HuH-7 (cell line): ENCODE measurements around the gene BHLHA15.

Experiments used
- DNase-seq: peaks from one replicate; pipeline ENCODE4 v3.0.0; 2011; ENCODE audit warnings: low spot score

BHLHA15 gene

GRCh38 chr7:98187138-98187502 is 24.1 kb upstream of the BHLHA15 start:
- DNase-seq: no peak

DNA sequence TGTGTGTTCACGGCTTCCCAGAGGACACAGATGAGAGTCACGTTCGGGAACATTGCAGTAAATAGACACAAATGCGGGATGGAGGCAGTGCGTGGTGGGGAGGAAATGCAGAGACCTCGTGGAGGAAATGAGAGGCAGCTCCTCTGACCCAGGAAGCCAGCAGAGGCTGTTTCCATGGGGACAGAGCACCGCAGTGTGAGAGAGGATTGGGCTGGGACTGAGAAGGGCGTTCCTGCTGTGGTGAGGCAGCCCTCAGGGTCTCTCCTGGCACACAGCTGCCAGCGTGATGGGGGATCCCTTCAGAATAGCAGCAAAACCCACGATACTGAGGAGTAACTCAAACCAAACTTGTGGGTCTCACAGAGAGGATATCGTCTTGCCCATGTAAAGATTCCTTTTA is 21.7 kb upstream of the BHLHA15 start:
- DNase-seq: no peak

DNA sequence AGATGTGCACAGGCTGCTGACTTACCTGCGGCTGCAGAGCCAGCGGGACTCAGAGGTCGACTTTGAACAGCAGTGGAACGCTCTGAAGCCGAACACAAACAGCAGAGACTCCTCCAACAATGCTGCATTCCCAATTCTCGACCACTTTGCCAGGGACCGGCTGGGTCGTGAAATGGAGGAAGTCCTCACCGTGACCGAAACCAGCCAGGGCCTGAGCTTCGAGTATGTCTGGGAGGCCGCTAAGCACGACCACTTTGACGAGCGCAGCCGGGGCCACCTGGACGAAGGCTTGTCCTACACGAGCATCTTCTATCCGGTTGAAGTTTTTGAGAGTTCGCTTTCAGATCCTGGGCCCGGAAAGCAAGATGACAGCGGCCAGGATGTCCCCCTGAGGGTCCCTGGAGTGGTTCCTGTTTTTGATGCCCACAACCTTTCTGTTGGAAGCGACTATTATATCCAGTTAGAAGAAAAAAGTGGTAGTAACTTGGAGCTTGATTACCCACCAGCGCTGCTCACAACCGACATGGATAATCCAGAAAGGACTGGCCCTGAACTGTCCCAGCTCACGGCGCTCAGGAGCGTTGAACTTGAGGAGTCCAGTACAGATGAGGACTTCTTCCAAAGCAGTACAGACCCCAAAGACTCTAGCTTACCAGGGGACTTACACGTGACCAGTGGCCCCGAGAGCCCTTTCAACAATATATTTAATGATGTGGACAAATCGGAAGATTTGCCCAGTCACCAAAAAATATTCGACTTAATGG is 19.4 kb upstream of the BHLHA15 start:
- no peak for DNase-seq

DNA sequence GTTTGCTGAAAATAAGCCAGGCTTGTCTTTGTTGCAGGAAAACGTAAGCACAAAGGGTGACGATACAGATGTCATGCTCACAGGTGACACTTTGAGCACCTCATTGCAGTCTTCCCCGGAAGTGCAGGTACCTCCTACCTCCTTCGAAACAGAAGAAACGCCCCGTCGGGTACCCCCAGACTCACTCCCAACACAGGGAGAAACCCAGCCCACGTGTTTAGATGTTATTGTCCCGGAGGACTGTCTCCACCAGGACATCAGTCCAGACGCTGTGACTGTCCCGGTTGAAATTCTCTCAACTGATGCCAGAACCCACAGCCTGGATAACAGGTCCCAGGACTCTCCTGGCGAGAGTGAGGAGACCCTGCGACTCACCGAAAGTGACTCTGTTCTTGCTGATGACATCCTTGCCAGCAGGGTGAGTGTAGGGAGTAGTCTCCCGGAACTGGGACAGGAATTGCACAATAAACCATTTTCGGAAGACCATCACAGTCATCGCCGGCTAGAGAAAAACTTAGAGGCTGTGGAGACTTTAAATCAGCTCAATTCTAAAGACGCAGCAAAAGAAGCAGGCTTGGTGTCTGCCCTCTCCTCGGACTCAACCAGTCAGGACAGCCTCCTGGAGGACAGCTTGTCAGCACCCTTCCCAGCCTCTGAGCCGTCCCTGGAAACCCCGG is 18.3 kb upstream of the BHLHA15 start:
- DNase-seq: no peak

DNA sequence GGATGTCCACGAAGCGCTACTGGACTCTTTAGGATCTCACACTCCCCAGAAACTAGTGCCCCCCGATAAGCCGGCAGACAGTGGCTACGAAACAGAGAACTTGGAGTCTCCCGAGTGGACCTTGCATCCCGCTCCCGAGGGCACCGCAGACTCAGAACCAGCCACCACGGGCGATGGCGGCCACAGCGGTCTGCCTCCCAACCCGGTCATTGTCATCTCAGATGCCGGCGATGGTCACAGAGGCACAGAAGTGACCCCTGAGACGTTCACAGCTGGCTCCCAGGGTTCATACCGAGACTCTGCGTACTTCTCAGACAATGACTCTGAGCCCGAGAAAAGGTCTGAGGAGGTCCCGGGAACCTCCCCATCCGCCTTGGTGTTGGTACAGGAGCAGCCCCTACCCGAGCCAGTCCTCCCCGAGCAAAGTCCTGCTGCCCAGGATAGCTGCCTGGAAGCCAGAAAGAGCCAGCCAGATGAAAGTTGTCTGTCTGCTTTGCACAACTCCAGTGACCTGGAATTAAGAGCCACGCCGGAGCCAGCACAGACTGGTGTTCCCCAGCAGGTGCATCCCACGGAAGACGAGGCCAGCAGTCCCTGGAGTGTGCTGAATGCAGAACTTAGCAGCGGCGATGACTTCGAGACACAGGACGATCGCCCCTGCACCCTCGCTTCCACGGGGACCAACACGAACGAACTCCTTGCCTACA is 17.6 kb upstream of the BHLHA15 start:
- DNase-seq: no peak

DNA sequence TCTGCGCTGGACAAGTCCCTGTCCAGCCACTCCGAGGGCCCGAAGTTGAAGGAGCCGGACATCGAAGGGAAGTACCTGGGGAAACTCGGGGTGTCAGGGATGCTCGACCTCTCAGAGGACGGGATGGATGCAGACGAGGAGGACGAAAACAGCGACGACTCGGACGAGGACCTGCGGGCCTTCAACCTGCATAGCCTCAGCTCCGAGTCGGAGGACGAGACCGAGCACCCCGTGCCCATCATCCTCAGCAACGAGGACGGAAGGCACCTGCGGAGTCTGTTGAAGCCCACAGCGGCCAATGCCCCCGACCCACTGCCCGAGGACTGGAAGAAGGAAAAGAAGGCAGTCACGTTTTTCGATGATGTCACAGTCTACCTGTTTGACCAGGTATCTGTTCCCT is 17.1 kb upstream of the BHLHA15 start:
- no peak for DNase-seq

GRCh38 chr7:98194672-98195457 is 16.4 kb upstream of the BHLHA15 start:
- no peak for DNase-seq

GRCh38 chr7:98196706-98197605 is 14.3 kb upstream of the BHLHA15 start:
- DNase-seq: no peak

DNA sequence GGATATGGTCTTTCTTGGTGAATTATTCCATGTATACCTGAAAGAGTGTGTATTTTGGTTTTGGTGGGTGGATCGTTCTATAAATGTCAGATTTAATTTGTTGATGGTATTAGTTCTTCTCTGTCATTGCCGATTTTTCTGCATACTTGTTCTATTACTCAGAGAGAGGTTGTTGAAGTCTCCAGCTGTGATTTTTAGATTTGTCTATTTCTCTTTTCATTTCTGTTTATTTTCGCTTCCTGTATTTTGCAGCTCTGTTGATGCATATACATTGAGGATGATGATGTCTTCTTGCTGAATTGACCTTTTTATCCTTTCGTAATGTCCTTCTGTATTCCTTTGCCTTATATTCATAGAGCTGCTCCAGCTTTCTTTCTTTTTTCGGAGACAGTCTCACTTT is 12.1 kb upstream of the BHLHA15 start:
- DNase-seq: no peak

- DNase-seq: no peak
These were observed 10.9 kb upstream of the BHLHA15 start for GRCh38 chr7:98200364-98200763.

DNA sequence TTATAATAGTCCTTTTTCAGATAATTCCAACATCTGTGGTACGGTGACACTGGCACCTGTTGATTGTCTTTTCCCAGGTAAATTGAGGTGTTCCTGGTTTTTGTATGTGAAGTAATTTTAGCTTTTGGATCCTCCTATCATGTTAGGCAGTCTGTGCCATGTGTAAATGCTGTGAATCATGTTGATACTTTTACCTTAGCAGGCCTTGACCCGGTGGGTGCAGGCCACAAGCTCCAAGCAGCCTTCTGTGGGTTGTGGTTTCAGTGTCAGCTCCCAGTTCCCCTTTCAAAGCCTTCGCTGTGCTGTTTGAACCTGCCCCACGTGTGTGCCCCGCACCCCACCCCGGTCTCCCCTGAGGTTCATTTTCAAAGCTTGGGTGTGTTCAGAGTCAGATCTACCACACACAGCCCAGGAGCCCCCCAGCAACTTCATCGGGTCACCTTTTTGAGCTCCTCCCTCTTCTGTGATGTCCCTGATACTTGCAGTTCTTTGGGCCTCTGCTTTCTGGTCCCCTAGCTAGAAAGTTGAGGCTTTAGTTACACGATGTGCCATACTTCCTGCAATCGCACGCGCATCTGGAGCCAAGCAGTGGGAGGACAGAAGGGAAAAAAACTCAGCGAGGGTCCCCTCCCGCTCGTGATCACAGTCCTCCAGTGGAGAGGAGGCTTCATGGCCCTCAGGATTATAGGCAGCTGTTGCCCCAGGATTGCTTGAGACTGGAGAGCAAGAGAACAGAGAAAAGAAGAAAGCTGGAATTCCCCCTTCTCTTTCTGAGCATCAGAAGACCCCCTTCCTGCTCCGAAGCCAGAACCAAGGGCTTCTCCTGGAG is 8.7 kb upstream of the BHLHA15 start:
- DNase-seq: no peak

DNA sequence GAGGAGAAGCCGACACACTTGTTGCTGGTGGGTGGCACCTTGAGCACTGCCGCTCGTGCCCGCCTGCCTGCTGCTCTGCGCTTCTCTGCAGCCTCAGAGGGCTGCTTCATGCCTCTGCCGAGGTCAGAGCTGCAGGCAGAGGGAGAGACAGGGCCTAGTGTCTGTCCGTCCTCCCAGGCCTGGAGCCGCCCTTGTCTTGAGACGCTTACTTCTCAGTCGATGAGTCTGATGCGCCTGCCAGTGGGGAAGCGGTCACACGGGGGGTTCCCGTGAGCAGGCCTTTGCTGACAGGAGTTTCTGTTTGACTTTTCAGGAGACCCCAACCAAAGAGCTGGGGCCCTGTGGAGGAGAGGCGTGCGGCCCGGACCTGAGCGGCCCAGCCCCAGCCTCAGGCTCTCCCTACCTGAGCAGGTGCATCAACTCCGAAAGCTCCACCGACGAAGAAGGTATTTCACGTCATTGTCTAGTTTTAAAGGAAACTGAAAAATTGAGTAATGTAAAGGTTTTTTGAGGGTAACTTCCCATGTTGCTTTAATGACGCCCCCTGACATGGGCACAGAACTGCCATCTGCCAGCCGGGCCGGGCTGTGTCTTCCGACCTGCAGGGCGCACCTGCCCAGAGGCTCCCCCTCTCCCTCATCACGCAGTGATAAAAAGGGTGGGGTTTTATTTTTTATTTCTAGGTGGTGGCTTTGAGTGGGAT is 7.8 kb upstream of the BHLHA15 start:
- DNase-seq: no peak

- no peak for DNase-seq
These were observed 7.2 kb upstream of the BHLHA15 start for GRCh38 chr7:98203964-98204605.

DNA sequence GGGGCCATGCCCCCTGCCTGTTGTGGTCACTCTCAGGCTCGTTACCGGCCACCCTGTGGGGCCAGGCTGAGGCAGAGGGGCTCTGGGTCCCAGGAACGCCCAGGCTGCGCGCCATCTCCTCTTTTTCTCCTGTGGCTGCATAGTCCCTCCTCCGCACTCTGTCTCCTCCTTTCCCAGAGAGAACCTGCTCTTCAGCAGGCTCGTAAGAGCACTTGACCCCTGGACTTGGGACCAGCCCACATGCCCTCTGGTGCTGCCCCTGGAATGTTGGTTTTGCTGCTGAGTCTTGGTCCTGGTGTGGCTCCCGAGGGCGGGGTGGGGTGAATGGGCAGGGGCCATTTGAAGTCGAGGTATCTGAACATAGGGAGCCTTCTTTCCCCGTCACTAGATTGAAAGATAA is 6.6 kb upstream of the BHLHA15 start:
- DNase-seq: no peak

- DNase-seq: no peak
These were observed 5.9 kb upstream of the BHLHA15 start for GRCh38 chr7:98205162-98205845.

- DNase-seq: no peak
These were observed 4.5 kb upstream of the BHLHA15 start for GRCh38 chr7:98206451-98207330.

GRCh38 chr7:98209166-98209920 is 1.9 kb upstream of the BHLHA15 start:
- no peak for DNase-seq
